ENCODE results near the gene ARHGDIG.

The ARHGDIG gene

GRCh38 chr16:242281-242680 lies 38.1 kb upstream of the ARHGDIG start:
- peaks cover 28% of the 10 kb centered on the region for H3K36me3 Mint-ChIP-seq (ENCODE audit: low read depth)
- peaks cover 8% of the 10 kb centered on the region for H3K4me1 Mint-ChIP-seq
- H3K4me3 Mint-ChIP-seq = no peak overlapping the region
- H3K9me3 Mint-ChIP-seq = peaks cover under 1% of the 10 kb centered on the region
- H3K27ac Mint-ChIP-seq = no peak overlapping the region
- DNase-seq = no peak
- TF ChIP-seq, protein P1, sequence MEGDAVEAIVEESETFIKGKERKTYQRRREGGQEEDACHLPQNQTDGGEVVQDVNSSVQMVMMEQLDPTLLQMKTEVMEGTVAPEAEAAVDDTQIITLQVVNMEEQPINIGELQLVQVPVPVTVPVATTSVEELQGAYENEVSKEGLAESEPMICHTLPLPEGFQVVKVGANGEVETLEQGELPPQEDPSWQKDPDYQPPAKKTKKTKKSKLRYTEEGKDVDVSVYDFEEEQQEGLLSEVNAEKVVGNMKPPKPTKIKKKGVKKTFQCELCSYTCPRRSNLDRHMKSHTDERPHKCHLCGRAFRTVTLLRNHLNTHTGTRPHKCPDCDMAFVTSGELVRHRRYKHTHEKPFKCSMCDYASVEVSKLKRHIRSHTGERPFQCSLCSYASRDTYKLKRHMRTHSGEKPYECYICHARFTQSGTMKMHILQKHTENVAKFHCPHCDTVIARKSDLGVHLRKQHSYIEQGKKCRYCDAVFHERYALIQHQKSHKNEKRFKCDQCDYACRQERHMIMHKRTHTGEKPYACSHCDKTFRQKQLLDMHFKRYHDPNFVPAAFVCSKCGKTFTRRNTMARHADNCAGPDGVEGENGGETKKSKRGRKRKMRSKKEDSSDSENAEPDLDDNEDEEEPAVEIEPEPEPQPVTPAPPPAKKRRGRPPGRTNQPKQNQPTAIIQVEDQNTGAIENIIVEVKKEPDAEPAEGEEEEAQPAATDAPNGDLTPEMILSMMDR (IDR thresholded peaks at IDR 0.05) = no peak
- peaks cover 3% of the 10 kb centered on the region for H3K27me3 Mint-ChIP-seq (ENCODE audit: low read depth, poor library complexity)

GRCh38 chr16:243348-243747 lies 37.0 kb upstream of the ARHGDIG start:
- Mint-ChIP-seq H3K27ac (peak overlapping the region; percentile 39), H3K4me3 (no peak overlapping the region), H3K4me1 (peaks cover 11% of the 10 kb centered on the region), H3K36me3 (ENCODE audit: low read depth) (peaks cover 24% of the 10 kb centered on the region), H3K9me3 (no peaks in the 10 kb centered on the region), H3K27me3 (ENCODE audit: low read depth, poor library complexity) (peaks cover 3% of the 10 kb centered on the region)
- TF ChIP-seq, protein P1 (IDR thresholded peaks at IDR 0.05) = no peak
- DNase-seq = no peak

DNA sequence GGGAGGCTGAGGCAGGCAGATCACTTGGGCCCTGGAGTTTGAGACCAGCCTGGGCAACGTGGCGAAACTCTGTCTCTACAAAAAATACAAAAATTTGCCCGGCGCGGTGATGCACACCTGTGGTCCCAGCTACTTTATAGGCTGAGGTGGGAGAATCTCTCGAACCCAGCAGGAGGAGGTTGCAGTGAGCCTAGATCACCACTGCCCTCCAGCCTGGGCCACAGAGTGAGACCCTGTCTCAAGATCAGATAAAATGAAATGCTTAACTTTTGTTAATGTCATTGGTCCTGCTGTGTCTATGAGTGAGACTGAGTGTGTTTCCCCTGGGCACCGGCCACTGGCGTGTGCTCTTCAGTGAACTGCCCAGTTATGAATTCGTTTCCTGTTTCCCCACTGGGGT lies 35.3 kb upstream of the ARHGDIG start:
- peaks cover 18% of the 10 kb centered on the region for H3K36me3 Mint-ChIP-seq (ENCODE audit: low read depth)
- peaks cover 7% of the 10 kb centered on the region for H3K4me1 Mint-ChIP-seq
- H3K27me3 Mint-ChIP-seq (ENCODE audit: low read depth, poor library complexity) = peaks cover 3% of the 10 kb centered on the region
- TF ChIP-seq, protein P1 (IDR thresholded peaks at IDR 0.05) = no peak
- no peaks in the 10 kb centered on the region for H3K9me3 Mint-ChIP-seq
- H3K27ac Mint-ChIP-seq = peak overlapping the region; percentile 94
- H3K4me3 Mint-ChIP-seq = no peak overlapping the region
- no peak for DNase-seq

DNA sequence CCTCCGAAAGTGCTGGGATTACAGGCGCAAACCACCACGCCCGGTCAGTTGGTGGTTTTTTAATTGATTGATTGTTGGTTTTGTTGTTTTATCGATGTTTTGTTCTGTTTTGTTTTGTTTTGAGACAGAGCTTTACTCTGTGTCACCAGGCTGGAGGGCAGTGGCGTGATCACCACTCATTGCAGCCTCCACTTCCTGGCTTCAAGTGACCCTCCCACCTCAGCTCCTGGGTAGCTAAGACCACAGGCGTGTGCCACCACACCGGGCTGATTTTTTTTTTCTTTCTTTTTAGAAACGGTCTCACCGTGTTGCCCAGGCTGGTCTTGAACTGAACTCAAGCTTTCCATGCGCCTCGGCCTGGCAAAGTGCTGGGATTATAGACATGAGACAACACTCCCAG lies 33.4 kb upstream of the ARHGDIG start:
- Mint-ChIP-seq H3K27ac (no peak overlapping the region), H3K36me3 (ENCODE audit: low read depth) (peaks cover 17% of the 10 kb centered on the region), H3K9me3 (no peaks in the 10 kb centered on the region), H3K4me3 (no peak overlapping the region), H3K27me3 (ENCODE audit: low read depth, poor library complexity) (peaks cover 3% of the 10 kb centered on the region), H3K4me1 (peaks cover 14% of the 10 kb centered on the region)
- TF ChIP-seq, protein P1 (IDR thresholded peaks at IDR 0.05) = no peak
- no peak for DNase-seq

DNA sequence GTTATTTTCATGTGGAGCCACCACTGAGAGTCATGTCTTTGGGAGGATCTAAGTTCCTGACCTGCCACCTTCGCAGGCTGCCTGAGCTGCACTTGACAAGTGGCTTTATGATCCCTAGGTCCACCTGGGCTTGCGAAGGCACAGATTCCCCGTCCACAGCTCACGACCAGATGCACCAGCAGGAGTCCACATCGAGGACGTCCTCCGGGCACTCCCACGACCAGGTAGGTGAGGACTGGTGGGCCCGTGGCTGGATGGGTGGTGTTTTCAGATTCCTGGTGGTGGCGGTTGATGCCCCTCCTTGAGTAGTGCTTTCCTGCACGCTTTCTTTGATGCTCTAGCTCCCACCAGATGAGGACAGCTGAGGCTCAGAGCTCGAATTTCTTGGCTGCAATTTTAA lies 31.0 kb upstream of the ARHGDIG start:
- Mint-ChIP-seq H3K27me3 (ENCODE audit: low read depth, poor library complexity) (peaks cover 3% of the 10 kb centered on the region), H3K36me3 (ENCODE audit: low read depth) (peaks cover 30% of the 10 kb centered on the region), H3K27ac (no peak overlapping the region), H3K4me1 (peaks cover 24% of the 10 kb centered on the region), H3K9me3 (no peaks in the 10 kb centered on the region), H3K4me3 (no peak overlapping the region)
- DNase-seq = no peak
- TF ChIP-seq, protein P1 (IDR thresholded peaks at IDR 0.05) = no peak

All from nephron progenitor cell (in vitro differentiated cells).